OCI-LY3 (cell line): ENCODE results near the gene VCP.

ENCODE experiments used
- H2AFZ ChIP-seq: fragments of 200-600, 300-600 bp; shearing (Covaris generic); 2 replicates; pipeline ENCODE4 v1.6.0; 2014; ENCODE audit warnings: antibody characterized with exemption, low read depth, low read length
- H3K27ac ChIP-seq: fragments of 200-600, 300-600 bp; sonication (generic); 2 replicates; pipeline ENCODE4 v1.5.1; 2014; ENCODE audit warnings: mild to moderate bottlenecking, low read length, moderate library complexity, mixed read lengths
- H3K27me3 ChIP-seq: fragments of 200-600, 300-600 bp; sonication (generic); 2 replicates; pipeline ENCODE4 v1.6.1; 2014; ENCODE audit warnings: low read depth, low read length, mixed read lengths
- H3K36me3 ChIP-seq: fragments of 200-600, 300-600 bp; sonication (generic); replicated peaks from 2 replicates; pipeline ENCODE3; 2014; ENCODE audit warnings: low read depth, low read length, mixed read lengths
- H3K4me1 ChIP-seq: fragments of 300-600, 200-600 bp; sonication (generic); 2 replicates; pipeline ENCODE4 v1.6.1; 2014; ENCODE audit warnings: low read length, mixed read lengths
- H3K4me2 ChIP-seq: fragments of 200-600, 300-600 bp; sonication (generic); 2 replicates; pipeline ENCODE4 v1.6.1; 2014; ENCODE audit warnings: low read length, mixed read lengths
- H3K4me3 ChIP-seq: fragments of 300-600, 200-600 bp; sonication (generic); 2 replicates; pipeline ENCODE4 v1.5.1; 2014; ENCODE audit warnings: antibody characterized with exemption, mild to moderate bottlenecking, low read length, moderate library complexity
- H3K79me2 ChIP-seq: fragments of 300-600, 200-600 bp; shearing (Covaris generic); 2 replicates; pipeline ENCODE4 v1.6.1; 2014; ENCODE audit warnings: mild to moderate bottlenecking, low read length, mixed read lengths
- H3K9ac ChIP-seq: fragments of 300-600, 200-600 bp; shearing (Covaris generic); 2 replicates; pipeline ENCODE4 v1.6.0; 2014; ENCODE audit warnings: mild to moderate bottlenecking, low read length, moderate library complexity
- H3K9me3 ChIP-seq: fragments of 200-600, 300-600 bp; shearing (Covaris generic); 2 replicates; pipeline ENCODE4 v1.6.1; 2014; ENCODE audit warnings: low read length, mixed read lengths; ENCODE audit not compliant: insufficient read depth
- H4K20me1 ChIP-seq: fragments of 200-600, 300-600 bp; sonication (generic); 2 replicates; pipeline ENCODE4 v1.6.1; 2016; ENCODE audit warnings: low read length, mixed read lengths; ENCODE audit not compliant: insufficient read depth
- EZH2phosphoT487 ChIP-seq: fragments of 200-600 bp; shearing (Covaris generic); IDR thresholded peaks from 2 replicates; pipeline ENCODE4 v1.6.1; 2018; ENCODE audit warnings: antibody characterized with exemption, mixed run types, low read depth
- TF ChIP-seq, protein P1 (sequence below): fragments of 200-600, 300-600 bp; sonication (generic); IDR thresholded peaks from 2 replicates; pipeline ENCODE4 v1.5.1; 2014; ENCODE audit warnings: antibody characterized with exemption, low read length, low read depth

The VCP gene

GRCh38 chr9:35044071-35044470, 28.4 kb downstream of the VCP start:
- Histone ChIP-seq H3K9me3 (no peaks in the 10 kb centered on the region), H3K4me1 (peaks cover 5% of the 10 kb centered on the region; the same call in 1 of the 2 replicates), H3K79me2 (no peaks in the 10 kb centered on the region), H3K36me3 (peaks cover 8% of the 10 kb centered on the region), H3K4me2 (no peak overlapping the region), H3K27ac (no peak overlapping the region), H3K4me3 (no peak overlapping the region), H4K20me1 (no peaks in the 10 kb centered on the region), H2AFZ (no peak overlapping the region), H3K9ac (no peak overlapping the region), H3K27me3 (no peaks in the 10 kb centered on the region)
- TF ChIP-seq EZH2phosphoT487: no peak
- TF ChIP-seq, protein P1, sequence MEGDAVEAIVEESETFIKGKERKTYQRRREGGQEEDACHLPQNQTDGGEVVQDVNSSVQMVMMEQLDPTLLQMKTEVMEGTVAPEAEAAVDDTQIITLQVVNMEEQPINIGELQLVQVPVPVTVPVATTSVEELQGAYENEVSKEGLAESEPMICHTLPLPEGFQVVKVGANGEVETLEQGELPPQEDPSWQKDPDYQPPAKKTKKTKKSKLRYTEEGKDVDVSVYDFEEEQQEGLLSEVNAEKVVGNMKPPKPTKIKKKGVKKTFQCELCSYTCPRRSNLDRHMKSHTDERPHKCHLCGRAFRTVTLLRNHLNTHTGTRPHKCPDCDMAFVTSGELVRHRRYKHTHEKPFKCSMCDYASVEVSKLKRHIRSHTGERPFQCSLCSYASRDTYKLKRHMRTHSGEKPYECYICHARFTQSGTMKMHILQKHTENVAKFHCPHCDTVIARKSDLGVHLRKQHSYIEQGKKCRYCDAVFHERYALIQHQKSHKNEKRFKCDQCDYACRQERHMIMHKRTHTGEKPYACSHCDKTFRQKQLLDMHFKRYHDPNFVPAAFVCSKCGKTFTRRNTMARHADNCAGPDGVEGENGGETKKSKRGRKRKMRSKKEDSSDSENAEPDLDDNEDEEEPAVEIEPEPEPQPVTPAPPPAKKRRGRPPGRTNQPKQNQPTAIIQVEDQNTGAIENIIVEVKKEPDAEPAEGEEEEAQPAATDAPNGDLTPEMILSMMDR: no peak

DNA sequence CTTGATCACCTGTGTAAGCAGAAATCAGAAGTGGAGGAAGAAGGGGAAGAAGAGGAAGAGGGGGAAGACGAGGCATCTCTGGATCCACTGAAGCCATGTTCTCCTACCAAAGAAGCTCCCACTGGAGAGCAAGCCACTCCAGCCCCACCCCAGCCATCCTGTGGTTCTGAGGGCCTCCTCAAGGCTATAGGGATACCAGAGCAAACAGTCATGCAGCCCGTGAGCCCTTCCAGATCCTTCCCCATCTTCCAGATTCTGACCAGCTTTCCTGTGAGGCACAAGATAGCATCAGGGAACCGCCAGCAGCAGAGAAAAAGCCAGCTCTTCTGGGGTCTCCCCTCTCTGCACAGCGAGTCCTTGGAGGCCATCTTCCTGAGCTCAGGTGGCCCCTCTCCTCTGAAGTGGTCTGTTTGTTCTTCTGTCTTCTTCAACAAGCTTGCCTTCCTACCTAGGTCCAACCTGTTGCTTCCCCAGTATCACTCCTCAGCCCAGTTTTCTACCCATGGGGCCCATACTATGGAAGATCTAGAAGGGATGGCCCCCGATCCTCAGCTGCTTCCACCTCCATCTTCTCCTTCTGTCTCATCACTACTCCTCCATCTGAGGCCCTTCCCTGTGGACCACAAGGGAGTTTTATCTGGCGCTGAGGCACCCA, 29.4 kb downstream of the VCP start:
- no peaks in the 10 kb centered on the region for H4K20me1 ChIP-seq
- TF ChIP-seq EZH2phosphoT487: no peak
- TF ChIP-seq, protein P1: no peak
- H3K27me3 ChIP-seq: no peaks in the 10 kb centered on the region
- no peak overlapping the region for H3K27ac ChIP-seq
- H3K9me3 ChIP-seq: no peaks in the 10 kb centered on the region
- peaks cover 5% of the 10 kb centered on the region; the same call in 1 of the 2 replicates for H3K4me1 ChIP-seq
- no peak overlapping the region for H3K4me2 ChIP-seq
- no peak overlapping the region for H2AFZ ChIP-seq
- H3K79me2 ChIP-seq: no peaks in the 10 kb centered on the region
- no peak overlapping the region for H3K9ac ChIP-seq
- H3K4me3 ChIP-seq: no peak overlapping the region
- H3K36me3 ChIP-seq: peaks cover 7% of the 10 kb centered on the region

- Histone ChIP-seq H3K79me2 (no peaks in the 10 kb centered on the region), H3K9ac (no peak overlapping the region), H3K4me1 (peaks cover 5% of the 10 kb centered on the region; the same call in 1 of the 2 replicates), H4K20me1 (no peaks in the 10 kb centered on the region), H3K4me2 (no peak overlapping the region), H3K9me3 (no peaks in the 10 kb centered on the region), H3K36me3 (peaks cover 7% of the 10 kb centered on the region), H3K4me3 (no peak overlapping the region), H2AFZ (no peak overlapping the region), H3K27ac (no peak overlapping the region), H3K27me3 (no peaks in the 10 kb centered on the region)
- no peak for TF ChIP-seq EZH2phosphoT487
- TF ChIP-seq, protein P1: no peak
Observed at GRCh38 chr9:35042081-35042604, 30.3 kb downstream of the VCP start.

DNA sequence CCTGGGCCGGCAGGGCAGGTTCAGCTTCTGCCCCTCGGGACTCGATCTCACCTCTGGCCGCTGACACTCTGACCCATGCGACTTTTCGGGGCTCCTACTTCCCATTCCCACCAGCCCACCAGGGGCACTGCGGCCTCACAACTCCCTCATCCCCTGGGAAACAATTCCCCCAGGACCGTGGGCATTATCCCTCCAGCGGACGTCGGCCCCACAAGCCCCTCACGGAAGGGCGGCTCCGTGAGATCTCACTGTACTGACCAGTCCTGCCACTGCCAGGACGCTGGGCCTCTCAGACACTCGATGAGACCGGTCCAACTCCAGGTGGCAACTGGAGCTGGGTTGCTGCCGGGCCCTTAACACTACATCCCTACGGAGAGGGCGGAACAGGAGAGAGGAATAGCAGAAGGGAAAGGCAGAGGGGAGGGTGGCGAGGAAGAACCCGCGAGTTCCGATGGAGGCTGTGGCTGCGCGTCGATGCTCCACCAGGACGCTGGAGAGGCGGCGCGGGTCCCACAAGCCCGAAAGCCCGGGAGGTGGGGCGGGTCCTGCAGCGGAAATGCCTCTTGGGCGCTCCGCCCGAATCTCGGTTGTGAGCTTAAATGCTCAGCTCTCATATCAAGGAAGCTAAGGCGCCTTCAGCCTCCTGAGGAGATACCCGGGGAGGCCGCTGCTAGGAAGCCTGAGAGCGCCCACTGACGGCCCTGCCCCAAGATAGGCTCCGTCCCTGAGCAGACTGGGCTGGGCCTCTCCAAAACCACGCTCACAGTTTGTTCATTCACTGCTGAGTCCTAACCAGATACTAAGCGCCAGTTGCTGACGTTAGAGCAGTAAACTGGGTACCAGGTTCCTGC, 36.3 kb downstream of the VCP start:
- no peak overlapping the region for H2AFZ ChIP-seq
- no peak overlapping the region for H3K4me2 ChIP-seq

More for the DNA sequence above, 36.3 kb downstream of the VCP start:
- no peak overlapping the region for H3K9ac ChIP-seq
- TF ChIP-seq, protein P1: no peak
- no peak for TF ChIP-seq EZH2phosphoT487
- no peak overlapping the region for H3K4me3 ChIP-seq
- no peak overlapping the region for H3K27ac ChIP-seq
- H3K36me3 ChIP-seq: peaks cover 3% of the 10 kb centered on the region
- peaks cover 5% of the 10 kb centered on the region; the same call in 1 of the 2 replicates for H3K4me1 ChIP-seq
- no peaks in the 10 kb centered on the region for H4K20me1 ChIP-seq
- H3K9me3 ChIP-seq: no peaks in the 10 kb centered on the region
- H3K79me2 ChIP-seq: no peaks in the 10 kb centered on the region
- H3K27me3 ChIP-seq: no peaks in the 10 kb centered on the region
